Stimulated activated CD4-positive, alpha-beta T cell treated with anti-CD3 and anti-CD28 coated beads, TNF-alpha, amount 100 ng/mL, for 1 hour (primary cell): ENCODE data around the gene SYTL3.
A peak's percentile ranks its signal among the peaks of the same experiment; 100 is the strongest.
"Not testable (repeated sequence)": the region's sequence is repeated elsewhere in the genome, so short reads cannot be mapped to it uniquely, and the experiment has no call there.

Source experiments
- DNase-seq, 3 donors: peaks; one replicate each; pipeline ENCODE4 v3.0.0-alpha.2; 2020; ENCODE audit warnings: low read depth in 3 of 3, low spot score in 1 of 3

Gene SYTL3, protein sequence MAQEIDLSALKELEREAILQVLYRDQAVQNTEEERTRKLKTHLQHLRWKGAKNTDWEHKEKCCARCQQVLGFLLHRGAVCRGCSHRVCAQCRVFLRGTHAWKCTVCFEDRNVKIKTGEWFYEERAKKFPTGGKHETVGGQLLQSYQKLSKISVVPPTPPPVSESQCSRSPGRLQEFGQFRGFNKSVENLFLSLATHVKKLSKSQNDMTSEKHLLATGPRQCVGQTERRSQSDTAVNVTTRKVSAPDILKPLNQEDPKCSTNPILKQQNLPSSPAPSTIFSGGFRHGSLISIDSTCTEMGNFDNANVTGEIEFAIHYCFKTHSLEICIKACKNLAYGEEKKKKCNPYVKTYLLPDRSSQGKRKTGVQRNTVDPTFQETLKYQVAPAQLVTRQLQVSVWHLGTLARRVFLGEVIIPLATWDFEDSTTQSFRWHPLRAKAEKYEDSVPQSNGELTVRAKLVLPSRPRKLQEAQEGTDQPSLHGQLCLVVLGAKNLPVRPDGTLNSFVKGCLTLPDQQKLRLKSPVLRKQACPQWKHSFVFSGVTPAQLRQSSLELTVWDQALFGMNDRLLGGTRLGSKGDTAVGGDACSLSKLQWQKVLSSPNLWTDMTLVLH

DNA sequence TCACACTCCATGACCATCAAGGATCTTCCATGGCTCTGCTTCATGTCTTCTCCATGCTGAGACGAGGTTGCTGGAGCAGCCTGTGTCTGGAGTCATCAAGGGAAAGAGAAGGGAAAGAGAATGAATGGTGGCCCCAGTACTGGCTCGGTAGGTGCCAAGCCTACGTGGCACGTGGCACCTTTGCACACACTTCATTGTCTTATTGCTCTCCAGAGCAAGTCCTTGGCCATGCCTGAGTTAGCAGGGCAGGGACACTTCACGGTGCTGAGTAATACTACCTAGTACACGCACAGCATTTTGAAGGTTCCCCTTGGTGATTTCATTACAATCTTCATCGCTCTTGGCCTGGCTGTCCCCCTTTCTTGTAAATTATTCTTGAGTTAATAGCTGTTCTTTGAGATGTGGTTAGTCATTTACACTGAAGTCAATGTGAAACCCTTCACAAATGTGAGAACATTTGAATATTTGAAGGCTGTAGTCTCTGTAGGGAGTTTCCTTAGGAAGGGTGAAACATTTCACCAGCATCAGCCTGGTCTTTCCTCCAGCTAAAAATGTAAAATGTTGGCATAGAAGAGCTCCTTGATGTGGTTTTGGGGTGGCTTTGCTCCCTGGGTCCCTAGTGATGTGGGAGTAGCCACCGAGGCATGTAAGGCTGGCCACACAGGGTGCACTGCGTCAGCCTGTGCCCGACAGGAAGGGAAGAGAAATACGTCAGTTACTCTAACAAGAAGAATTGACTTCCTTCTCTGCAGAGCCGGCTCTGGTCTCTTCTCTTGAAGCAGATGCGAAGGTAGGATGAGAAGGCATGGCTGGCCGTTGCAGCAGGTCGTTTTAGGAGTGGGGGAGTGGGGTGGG is at the start of gene SYTL3:
TSS of gene SYTL3 (plus strand) at position 766 of the 855 bp plus-strand sequence. CDS start 13,215 bp downstream, outside the sequence.
- peak; percentile 33 to 47 (median 42) for DNase-seq

DNA sequence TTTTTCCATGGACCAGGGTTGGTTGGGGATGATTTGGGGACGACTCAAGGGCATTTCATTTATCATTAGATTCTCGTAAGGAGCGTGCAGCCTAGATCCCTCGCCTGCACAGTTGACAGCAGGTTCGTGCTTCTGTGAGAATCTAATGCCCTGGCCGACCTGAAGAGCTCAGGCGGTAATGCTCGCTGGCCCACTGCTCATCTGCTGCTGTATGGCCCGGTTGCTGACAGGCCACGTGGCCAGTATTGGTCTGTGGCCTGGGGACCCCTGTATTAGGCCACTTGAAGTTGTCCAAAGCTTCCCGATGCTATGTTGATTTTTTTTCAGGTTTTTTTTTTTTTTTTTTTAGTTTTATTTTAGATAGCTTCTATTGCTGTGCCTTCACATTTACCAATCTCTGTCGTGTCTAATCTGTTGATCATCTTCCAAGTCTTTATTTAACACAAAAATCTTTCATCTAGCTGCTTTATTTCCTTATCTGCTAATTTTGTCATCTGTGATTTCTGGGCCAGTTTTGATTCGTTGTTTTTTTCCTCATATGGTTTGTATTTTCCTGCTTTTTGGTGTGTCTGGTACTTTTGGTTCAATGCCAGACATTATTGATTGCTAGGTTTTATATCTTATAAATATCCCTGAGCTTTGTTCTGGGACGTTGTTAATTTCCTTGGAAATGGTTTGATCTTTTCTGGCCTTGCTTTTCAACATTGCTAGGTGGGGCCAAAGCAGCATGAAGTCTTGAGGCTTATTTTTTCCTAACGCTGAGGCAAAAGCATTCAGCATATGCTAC is 46.4 kb upstream of the SYTL3 start:
- DNase-seq, result no peak

DNA sequence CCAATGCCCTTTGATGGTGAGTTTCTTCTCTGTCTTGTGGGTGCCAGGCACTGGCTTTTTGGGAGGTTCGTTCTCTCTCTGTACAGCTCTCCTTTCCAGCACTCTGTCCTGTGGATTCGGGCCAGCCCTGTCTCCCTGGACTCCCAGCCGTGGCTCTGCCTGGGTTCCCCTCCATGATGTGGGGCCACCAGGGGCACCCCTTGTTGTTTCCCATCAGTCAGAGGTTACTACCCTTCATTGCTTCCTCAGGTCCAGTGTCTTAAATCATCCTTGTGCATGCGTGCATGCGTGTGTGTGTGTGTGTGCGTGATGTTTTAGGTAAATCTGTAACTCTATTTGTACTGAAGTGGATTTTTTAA is 45.8 kb upstream of the SYTL3 start:
- no peak for DNase-seq

DNA sequence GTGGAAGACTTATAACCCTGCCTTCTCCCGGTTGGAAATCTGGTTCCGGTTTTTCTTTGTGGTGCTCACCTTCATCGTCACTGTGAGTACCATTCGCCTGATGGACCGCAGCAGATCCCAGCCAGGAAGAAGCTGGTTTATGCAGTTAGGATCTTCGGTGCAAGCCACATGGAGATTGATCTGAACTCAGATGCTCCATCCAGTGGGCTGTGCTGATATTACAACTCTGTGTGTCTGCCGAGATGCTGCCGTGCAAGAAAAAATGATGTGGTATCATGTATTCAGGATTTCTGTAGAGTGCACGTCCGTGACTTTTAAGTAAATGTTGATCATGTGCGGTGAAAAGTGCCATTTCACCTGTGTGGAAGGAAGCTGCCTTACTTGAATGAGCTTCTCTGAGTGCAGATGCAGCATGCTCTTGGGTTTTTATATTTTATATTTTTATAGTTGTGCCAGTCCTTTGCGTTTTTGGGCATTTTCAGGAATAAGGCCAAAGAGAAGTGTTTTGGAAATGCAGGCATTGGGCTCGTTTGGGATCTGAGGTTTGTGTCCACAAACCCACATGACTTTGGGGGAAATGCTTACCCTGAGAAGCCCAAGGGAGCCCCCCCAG is 44.5 kb upstream of the SYTL3 start:
- DNase-seq, result peak in 2 of 3 donors; percentile 9 to 21

DNA sequence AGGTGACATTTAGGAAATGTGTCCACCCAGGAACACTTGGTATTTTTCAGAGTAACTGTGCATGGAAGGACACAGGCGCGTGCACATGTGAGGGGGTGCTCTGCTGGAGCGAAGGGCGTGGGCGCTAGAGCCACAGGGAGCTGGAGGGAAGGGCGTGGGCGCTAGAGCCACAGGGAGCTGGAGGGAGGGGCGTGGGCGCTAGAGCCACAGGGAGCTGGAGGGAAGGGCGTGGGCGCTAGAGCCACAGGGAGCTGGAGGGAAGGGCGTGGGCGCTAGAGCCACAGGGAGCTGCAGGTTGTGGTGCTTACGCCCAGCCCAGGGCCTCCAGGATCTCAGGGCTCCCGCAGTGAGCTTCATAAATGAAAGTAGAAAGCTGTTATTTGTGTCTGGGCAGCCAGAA is 43.8 kb upstream of the SYTL3 start:
- DNase-seq, result not testable (repeated sequence)

DNA sequence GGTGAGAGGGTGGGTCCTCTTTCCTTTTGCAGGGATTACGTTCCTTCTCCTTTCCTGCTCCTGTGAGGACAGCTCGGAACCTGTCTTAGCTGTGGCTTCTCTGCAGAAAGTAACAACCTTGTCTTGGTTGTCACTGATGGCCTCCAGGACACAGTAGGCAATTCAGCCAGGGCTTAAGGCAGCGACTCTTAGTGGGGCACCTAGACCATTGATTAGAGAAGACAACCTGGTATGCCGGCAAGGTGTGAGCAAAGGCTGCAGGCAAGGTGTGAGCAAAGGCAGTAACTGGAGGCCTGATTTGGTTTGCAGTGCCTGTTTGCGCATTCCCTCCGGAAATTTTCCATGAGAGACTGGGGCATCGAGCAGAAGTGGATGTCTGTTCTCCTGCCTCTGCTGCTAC is 42.9 kb upstream of the SYTL3 start:
- no peak for DNase-seq

DNA sequence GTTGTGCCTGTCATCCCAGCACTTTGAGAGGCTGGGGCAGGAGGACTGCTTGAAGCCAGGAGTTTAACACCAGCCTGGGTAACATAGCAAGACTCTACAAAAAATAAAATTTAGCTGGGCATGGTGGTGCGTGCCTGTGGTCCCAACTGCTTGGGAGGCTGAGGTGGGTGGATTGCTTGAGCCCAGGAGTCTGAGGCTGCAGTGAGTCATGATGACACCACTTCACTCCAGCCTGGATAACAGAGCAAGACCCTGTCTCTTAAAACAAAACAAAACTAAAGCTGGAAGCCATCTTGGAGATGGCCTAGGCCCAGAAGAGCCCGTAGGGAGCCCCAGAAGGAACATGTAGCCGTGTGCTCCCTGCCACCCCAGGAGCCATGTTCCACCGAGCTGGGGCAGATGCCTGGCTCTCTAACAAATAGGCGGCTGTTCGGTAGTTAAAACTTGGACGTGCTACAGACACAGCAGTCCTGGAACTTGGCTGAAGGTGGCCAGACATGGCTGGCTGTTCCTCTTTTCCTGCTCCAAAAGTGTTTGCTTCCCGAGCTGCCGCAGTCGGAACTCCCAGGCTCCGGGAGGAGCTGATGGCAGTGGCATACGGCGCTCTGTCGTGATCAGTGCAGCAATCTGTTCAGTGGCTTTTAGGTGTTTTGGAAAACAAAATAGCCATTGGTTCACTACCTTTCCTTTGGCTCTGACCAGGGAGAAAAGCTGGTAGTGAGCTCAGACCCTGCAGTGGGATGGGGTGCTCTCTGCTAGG is 42.3 kb upstream of the SYTL3 start:
- DNase-seq, result no peak

DNA sequence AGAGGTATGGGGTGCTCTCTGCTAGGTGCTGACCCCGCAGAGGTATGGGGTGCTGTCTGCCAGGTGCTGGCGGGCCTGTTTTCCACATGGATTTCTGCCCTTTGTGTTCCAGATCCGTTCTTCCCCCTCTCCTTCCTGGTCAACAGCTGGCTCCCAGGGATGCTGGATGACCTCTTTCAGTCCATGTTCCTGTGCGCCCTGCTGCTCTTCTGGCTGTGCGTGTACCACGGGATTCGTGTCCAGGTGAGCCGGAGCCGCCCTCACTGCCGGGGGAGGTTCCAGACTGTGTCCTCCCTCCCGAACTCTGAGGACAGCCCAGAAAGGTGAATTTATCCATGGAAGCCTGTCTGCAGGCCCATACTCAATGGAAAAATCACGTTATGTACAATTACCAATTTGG is 41.6 kb upstream of the SYTL3 start:
- DNase-seq, result no peak

DNA sequence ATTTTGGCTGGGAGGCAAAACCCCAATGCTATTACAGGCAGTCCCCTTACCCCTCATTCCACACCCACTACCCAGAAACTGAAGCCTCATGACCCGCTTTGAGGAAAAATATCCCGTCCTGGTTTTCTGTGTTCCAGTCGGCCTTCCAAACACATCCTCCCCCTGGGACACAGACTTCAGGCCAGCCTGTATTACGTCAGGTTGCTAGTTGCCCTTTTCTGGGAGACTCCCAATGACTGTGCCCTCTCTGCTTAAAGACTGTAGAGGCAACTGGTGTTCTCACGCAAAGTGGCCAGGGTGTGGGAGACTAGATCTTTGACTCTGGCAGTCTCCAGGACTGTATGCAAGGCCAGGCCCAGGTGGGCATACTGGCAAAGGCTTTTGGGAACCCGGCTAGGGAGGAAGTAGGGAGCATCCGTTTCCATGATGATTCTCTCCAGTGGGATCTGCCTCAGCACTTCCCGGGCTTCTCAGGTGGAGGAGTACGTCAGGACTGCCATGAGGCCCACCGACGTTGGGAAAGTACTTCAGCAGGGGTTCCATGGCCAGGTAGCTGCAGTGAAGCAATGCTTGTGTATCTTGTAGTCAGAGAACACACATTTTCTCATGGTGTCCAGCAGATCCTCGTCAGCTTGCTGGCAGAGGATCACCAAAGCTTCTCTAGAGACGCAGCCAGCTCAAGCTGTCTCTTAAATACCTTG is 40.2 kb upstream of the SYTL3 start:
- DNase-seq, result no peak

DNA sequence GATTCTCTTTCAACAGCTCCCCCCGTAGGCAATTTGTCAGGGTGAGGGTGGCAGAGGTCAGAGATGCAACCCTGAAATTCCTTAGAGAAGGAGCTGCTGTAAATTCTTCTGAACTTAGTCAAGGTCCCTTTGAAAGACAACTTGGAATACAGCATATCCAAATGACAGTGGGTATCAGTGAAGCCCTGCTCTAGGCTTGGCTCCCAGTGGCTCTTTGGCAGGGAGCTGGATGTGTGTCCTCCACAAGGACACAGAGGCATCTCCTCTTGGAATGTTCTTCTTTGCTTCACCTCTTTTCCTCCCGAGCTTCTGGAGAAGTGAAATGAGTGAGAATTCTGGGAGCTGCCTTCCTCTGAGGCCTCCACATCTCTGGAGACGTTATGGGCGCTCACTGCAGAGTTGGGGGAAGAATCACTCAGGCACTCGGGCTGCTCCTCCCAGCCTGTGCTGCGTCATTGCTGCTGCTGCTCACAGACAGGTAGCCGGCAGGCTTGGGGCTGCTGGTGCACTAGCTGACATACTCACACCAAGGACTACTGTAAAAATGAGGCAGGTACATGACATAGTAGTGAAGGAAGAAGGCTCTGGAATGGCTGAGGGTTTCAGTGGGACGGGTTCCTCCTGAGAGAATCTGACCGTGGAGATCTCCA is 39.4 kb upstream of the SYTL3 start:
- no peak for DNase-seq

DNA sequence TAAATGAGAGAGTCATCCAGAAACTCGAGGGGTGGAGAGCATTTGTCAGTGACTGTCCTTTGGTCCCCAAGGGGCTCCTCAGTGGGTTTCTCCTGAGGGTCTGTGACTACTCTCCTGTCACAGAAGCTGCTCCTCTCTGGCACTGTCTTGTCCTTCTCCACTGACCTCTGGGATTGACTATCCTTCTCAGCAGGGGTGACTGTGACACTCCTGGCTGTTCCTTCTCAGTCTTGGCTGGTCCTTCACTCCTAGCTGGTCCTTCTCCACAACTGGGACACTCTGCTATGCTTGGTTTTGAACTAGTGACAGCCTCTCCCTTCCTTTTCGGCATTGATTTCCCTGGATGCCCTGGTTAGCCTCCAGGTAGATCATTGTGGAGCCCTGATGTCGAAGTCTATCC is 38.8 kb upstream of the SYTL3 start:
- no peak for DNase-seq

DNA sequence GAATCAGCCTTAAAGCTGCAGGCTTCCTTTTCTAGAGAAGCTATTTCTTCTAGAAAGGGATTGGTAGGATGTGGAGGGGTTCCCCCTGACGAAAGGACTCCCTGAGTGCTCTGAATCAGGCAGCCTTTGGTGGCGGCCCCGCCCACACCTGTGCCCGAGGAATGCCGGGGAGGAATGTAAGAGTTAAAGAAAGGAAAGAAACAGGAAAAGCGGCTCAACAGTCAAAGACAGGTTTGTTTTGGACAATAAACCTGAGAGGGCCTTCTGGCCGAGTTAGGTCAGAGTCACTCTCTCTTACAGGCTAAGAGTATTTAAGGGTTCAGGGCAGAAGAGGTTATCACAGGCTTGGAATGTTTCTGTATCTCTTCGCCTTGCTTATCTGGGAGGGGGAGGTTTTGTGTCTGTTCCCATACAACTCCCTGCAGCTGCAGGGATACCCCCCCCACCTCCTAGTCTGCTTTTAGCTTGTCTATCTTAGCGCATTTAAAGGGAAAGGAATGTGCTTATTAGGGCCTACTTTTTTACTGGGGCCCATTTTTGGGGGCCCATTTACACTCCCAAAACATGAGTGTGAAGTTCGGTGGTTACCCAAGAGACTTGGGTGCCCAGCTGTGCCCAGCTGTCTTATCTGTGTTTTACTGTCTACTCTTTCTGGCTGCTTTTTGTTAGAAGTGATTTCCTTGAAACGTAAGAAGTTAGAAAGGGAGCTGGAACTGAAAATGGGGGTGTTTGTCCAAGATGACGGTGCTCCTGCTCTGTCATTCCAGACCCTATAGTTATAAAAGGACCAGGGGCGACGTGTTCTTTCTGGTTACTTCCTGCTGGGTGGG is 38.1 kb upstream of the SYTL3 start:
- no peak for DNase-seq

DNA sequence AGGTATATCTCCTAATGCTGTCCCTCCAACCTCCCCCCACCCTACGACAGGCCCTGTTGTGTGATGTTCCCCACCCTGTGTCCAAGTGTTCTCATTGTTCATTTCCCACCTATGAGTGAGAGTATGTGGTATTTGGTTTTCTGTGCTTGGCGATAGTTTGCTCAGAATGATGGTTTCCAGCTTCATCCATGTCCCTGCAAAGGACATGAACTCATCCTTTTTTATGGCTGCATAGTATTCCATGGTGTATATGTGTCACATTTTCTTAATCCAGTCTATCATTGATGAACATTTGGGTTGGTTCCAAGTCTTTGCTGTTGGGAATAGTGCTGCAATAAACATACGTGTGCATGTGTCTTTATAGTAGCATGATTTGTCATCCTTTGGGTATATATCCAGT is 35.2 kb upstream of the SYTL3 start:
- DNase-seq, result not testable (repeated sequence)

DNA sequence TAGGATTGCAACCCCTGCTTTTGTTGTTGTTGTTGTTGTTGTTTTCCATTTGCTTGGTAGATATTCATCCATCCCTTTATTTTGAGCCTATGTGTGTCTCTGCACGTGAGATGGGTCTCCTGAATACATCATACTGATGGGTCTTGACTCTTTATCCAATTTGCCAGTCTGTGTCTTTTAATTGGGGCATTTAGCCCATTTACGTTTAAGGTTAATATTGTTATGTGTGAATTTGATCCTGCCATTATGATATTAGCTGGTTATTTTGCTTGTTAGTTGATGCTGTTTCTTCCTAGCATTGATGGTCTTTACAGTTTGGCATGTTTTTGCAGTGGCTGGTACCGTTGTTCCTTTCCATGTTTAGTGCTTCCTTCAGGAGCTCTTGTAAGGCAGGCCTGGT is 31.6 kb upstream of the SYTL3 start:
- DNase-seq, result not testable (repeated sequence)

DNA sequence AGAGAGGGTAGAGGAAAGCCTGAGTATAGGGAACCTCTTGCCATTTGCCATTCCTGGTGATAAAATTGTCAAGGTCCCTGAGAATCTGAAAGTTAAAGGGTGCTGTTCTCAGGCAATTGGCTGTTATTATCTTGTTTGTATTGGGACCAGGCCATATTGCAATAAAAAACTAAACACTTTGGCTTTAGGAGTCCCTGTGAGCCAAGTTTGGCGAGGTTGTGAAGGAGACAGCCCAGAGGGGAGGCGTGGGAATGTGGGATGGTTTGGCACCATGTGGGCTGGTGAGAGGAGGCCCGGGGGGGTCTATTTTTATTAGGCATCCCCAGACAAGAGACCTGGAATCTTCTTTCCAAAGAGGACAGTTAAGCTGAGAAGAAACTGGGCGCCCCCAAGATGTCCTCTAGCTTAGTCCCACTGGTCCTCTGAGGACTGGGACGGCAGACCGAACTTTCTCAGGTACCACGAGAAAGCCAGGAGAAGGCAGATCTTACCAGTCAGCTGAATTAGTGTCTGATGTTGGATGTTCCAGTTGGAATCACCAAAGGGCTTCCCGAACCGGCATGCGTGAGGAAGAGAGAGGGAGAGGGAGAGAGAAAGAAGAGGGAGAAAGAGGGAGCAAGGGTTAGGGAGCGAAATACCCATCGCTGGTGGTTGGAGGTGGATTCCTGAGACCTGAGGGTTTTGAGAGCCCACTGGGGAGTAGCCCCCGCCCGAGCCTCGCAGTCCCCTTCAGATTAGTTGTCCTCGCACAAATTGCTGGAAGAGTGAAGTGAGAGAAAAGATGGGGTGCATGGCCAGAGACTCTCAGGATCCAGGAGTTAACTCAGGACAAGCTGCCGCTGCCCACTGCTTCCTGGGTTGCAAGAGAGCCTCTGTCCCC is 29.7 kb upstream of the SYTL3 start:
- DNase-seq, result no peak

DNA sequence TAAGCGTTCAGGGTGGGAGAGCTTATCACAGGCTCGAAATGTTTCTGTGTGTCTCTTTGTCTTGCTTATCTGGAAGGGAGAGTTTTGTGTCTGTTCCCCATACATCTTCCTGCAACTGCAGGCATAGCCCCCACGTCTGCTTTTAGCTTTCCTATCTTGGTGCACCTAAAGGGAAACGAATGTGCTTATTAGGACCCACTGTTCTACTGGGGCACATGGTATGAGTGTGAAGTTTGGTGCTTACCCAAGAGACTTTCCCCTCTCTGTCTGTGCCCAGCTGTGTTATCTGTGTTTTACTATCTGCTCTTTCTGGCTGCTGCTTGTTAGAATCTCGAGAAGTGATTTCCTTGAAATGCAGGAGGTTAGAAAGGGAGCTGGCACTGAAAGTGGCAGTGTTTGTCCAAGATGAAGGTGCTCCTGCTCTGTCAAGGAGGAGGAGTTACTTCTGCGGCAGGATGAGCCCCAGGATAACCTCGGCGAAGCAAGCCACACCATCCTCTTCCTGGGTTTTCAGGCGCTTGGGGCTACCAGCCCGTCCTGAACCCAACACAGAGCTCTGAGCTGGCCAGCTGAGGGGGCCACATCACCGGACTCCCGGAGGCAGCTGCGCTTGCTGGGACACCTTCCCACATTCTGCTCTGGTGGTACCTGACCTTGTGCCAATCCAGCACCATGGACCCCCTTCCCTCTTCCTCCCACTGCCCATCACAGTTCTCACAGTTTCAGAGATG is 28.7 kb upstream of the SYTL3 start:
- no peak for DNase-seq
